H9 (cell line): ENCODE data around the gene IL1RL2. TPM values are rescaled to one million over a fixed set of nuclear protein-coding genes. Genes with fewer than 3 reads are reported as not detected.

Experiments
- DNase-seq: peaks from one replicate; pipeline ENCODE4 v3.0.0-alpha.2; 2017
- H2AFZ ChIP-seq: one replicate; pipeline ENCODE4 v1.6.1; 2013; ENCODE audit warnings: mild to moderate bottlenecking, low read length, control low read depth, moderate library complexity
- H2AK5ac ChIP-seq: 2 replicates; pipeline ENCODE4 v1.6.1; 2013; ENCODE audit warnings: low read length, control low read depth, mixed read lengths; ENCODE audit not compliant: insufficient read length
- H2BK120ac ChIP-seq: one replicate; pipeline ENCODE4 v1.6.1; 2013; ENCODE audit warnings: low read depth, mild to moderate bottlenecking, low read length, control low read depth, inconsistent platforms; ENCODE audit not compliant: poor library complexity, severe bottlenecking
- H2BK12ac ChIP-seq: 2 replicates; pipeline ENCODE4 v1.6.1; 2013; ENCODE audit warnings: low read length, control low read depth, mixed read lengths, low read depth; ENCODE audit not compliant: insufficient read length
- H2BK15ac ChIP-seq: 2 replicates; pipeline ENCODE4 v1.6.1; 2013; ENCODE audit warnings: low read depth, low read length, control low read depth
- H2BK20ac ChIP-seq: one replicate; pipeline ENCODE4 v1.6.1; 2013; ENCODE audit warnings: low read depth, mild to moderate bottlenecking, low read length, control low read depth, inconsistent platforms; ENCODE audit not compliant: poor library complexity, severe bottlenecking
- H2BK5ac ChIP-seq: 2 replicates; pipeline ENCODE4 v1.6.1; 2013; ENCODE audit warnings: low read length, control low read depth, mixed read lengths; ENCODE audit not compliant: insufficient read length
- H3K14ac ChIP-seq: 2 replicates; pipeline ENCODE4 v1.6.1; 2013; ENCODE audit warnings: low read length, control low read depth; ENCODE audit not compliant: insufficient read depth
- H3K18ac ChIP-seq: 2 replicates; pipeline ENCODE4 v1.6.1; 2013; ENCODE audit warnings: low read depth, mild to moderate bottlenecking, mixed read lengths, low read length, control low read depth; ENCODE audit not compliant: insufficient read length
- H3K23ac ChIP-seq: 2 replicates; pipeline ENCODE4 v1.6.1; 2013; ENCODE audit warnings: low read length, control low read depth, mixed read lengths, low read depth; ENCODE audit not compliant: insufficient read length
- H3K23me2 ChIP-seq: 2 replicates; pipeline ENCODE4 v1.6.1; 2013; ENCODE audit warnings: low read depth, mild to moderate bottlenecking, mixed read lengths, low read length, control low read depth; ENCODE audit not compliant: insufficient read length, poor library complexity, severe bottlenecking
- H3K27ac ChIP-seq: 2 replicates; pipeline ENCODE4 v1.5.1; 2013; ENCODE audit warnings: low read length, control low read depth, mixed read lengths, low read depth; ENCODE audit not compliant: insufficient read length
- H3K27me3 ChIP-seq: 2 replicates; pipeline ENCODE4 v1.6.1; 2013; ENCODE audit warnings: low read length, control low read depth, inconsistent platforms; ENCODE audit not compliant: insufficient read depth
- H3K4ac ChIP-seq: 2 replicates; pipeline ENCODE4 v1.6.1; 2013; ENCODE audit warnings: low read depth, mild to moderate bottlenecking, control low read depth, inconsistent platforms, low read length, moderate library complexity
- H3K4me1 ChIP-seq: 2 replicates; pipeline ENCODE4 v1.6.1; 2013; ENCODE audit warnings: low read length, control low read depth, inconsistent platforms; ENCODE audit not compliant: insufficient read depth
- H3K4me2 ChIP-seq: 2 replicates; pipeline ENCODE4 v1.6.1; 2013; ENCODE audit warnings: low read length, control low read depth, mixed read lengths; ENCODE audit not compliant: insufficient read length, insufficient read depth
- H3K56ac ChIP-seq: 2 replicates; pipeline ENCODE4 v1.6.1; 2013; ENCODE audit warnings: low read depth, mild to moderate bottlenecking, mixed read lengths, low read length, control low read depth; ENCODE audit not compliant: insufficient read length
- H3K79me1 ChIP-seq: 2 replicates; pipeline ENCODE4 v1.6.1; 2013; ENCODE audit warnings: low read depth, mild to moderate bottlenecking, moderate library complexity, low read length, control low read depth, inconsistent platforms; ENCODE audit not compliant: insufficient read depth, poor library complexity, severe bottlenecking
- H3K79me2 ChIP-seq: 2 replicates; pipeline ENCODE4 v1.6.1; 2013; ENCODE audit warnings: low read length, control low read depth, inconsistent platforms; ENCODE audit not compliant: insufficient read depth
- H3K9ac ChIP-seq: 2 replicates; pipeline ENCODE4 v1.6.1; 2013; ENCODE audit warnings: low read length, control low read depth, mixed read lengths; ENCODE audit not compliant: insufficient read length; ENCODE audit errors: extremely low read depth
- H3K9me3 ChIP-seq: one replicate; pipeline ENCODE4 v1.6.1; 2013; ENCODE audit warnings: low read depth, low read length, inconsistent platforms; ENCODE audit not compliant: control insufficient read depth
- H3T11ph ChIP-seq: one replicate; pipeline ENCODE4 v1.6.1; 2013; ENCODE audit warnings: mild to moderate bottlenecking, low read length, control low read depth, inconsistent platforms
- H4K20me1 ChIP-seq: one replicate; pipeline ENCODE4 v1.6.1; 2013; ENCODE audit not compliant: control insufficient read depth, insufficient read length, insufficient read depth
- H4K5ac ChIP-seq: 2 replicates; pipeline ENCODE4 v1.6.1; 2013; ENCODE audit warnings: low read depth, mild to moderate bottlenecking, mixed read lengths, low read length, control low read depth; ENCODE audit not compliant: insufficient read length
- H4K8ac ChIP-seq: replicated peaks from 2 replicates; pipeline ENCODE4 v1.6.1; 2013; ENCODE audit warnings: low read length, control low read depth, mixed read lengths, low read depth; ENCODE audit not compliant: insufficient read length
- H4K91ac ChIP-seq: 2 replicates; pipeline ENCODE4 v1.6.1; 2013; ENCODE audit warnings: low read depth, mild to moderate bottlenecking, moderate library complexity, mixed read lengths, low read length, control low read depth; ENCODE audit not compliant: insufficient read length
- H3K27ac Mint-ChIP-seq, 3 experiments: 2 replicates in 2 of 3; 3 replicates in 1 of 3; pipeline ENCODE4 v1.8.0; 2020 to 2021; ENCODE audit warnings: mixed read lengths in 3 of 3, mild to moderate bottlenecking in 1 of 3, moderate library complexity in 1 of 3
- H3K27me3 Mint-ChIP-seq: 2 replicates; pipeline ENCODE4 v1.8.0; 2021; ENCODE audit warnings: low read depth, mild to moderate bottlenecking, moderate library complexity, mixed read lengths
- H3K36me3 Mint-ChIP-seq, 3 experiments: 2 replicates in 2 of 3; 3 replicates in 1 of 3; pipeline ENCODE4 v1.8.0; 2020 to 2021; ENCODE audit warnings: low read depth in 3 of 3, mixed read lengths in 3 of 3; ENCODE audit not compliant: insufficient read depth in 1 of 3
- H3K4me1 Mint-ChIP-seq, 2 experiments: 2 replicates each; pipeline ENCODE4 v1.8.0; 2020; ENCODE audit warnings: mixed read lengths in 2 of 2
- H3K4me3 Mint-ChIP-seq, 2 experiments: 2 replicates in 1 of 2; 3 replicates in 1 of 2; pipeline ENCODE4 v1.8.0; 2020 to 2021; ENCODE audit warnings: mild to moderate bottlenecking in 2 of 2, mixed read lengths in 2 of 2, moderate library complexity in 1 of 2
- H3K9me3 Mint-ChIP-seq, 2 experiments: 2 replicates in 1 of 2; 3 replicates in 1 of 2; pipeline ENCODE4 v1.8.0; 2020; ENCODE audit warnings: mild to moderate bottlenecking in 2 of 2, mixed read lengths in 2 of 2, moderate library complexity in 1 of 2
- WGBS: extraction: QIAGEN DNeasy Blood & Tissue Kit; methylation state at CpG from one replicate; pipeline ENCODE4 v1.1.7; 2013; ENCODE audit warnings: missing lambda C conversion rate, low lambda C conversion rate, mixed read lengths; ENCODE audit not compliant: insufficient read length; ENCODE audit errors: extremely low coverage; 5-methylcytosine and 5-hydroxymethylcytosine counted together
- total RNA-seq: library from RNA; stranded (reverse); gene quantifications from 2 replicates; pipeline ENCODE4 v1.2.1, GENCODE V29; 2021
- TF ChIP-seq, protein P1 (sequence below): fragments of 200-600 bp; sonication (generic); conservative IDR thresholded peaks from 3 replicates; pipeline ENCODE4 v1.8.0; 2021; ENCODE audit warnings: antibody characterized with exemption, mild to moderate bottlenecking

The IL1RL2 gene
- total RNA-seq, 1 experiment from 2014 or later = not detected

DNA sequence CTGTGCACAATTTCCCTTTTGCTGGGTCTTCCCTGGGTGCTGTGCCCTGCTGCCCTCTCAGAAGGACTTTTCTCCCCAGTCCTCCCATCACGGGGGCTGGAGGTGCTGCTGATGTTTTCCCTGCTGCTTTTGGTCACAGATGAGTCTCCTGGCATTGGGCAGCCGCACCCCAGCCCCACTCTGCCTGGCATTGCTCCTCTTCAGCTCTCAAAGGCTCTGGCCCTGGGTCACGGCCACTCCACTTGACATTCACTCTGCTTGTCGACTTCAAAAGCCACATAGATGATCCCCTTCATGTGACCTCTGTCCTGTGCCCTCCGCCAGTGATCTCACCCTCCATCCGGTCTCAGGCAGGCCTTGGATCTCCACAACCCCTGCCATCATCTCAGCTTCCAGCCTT lies 81.0 kb downstream of the IL1RL2 start:
- H4K5ac ChIP-seq = no peak overlapping the region
- no peak overlapping the region for H2BK120ac ChIP-seq
- H3K27me3 ChIP-seq = no peaks in the 10 kb centered on the region
- H3K14ac ChIP-seq = no peak overlapping the region
- no peak overlapping the region for H3K27ac ChIP-seq
- no peak overlapping the region for H2AK5ac ChIP-seq
- H3K18ac ChIP-seq = no peak overlapping the region
- no peak overlapping the region for H2AFZ ChIP-seq
- H4K91ac ChIP-seq = no peak overlapping the region
- H2BK20ac ChIP-seq = no peak overlapping the region
- H3K4me1 Mint-ChIP-seq = peaks cover 2 to 6% of the 10 kb centered on the region in 2 experiments; a peak in 3 of 4 replicates
- TF ChIP-seq, protein P1, sequence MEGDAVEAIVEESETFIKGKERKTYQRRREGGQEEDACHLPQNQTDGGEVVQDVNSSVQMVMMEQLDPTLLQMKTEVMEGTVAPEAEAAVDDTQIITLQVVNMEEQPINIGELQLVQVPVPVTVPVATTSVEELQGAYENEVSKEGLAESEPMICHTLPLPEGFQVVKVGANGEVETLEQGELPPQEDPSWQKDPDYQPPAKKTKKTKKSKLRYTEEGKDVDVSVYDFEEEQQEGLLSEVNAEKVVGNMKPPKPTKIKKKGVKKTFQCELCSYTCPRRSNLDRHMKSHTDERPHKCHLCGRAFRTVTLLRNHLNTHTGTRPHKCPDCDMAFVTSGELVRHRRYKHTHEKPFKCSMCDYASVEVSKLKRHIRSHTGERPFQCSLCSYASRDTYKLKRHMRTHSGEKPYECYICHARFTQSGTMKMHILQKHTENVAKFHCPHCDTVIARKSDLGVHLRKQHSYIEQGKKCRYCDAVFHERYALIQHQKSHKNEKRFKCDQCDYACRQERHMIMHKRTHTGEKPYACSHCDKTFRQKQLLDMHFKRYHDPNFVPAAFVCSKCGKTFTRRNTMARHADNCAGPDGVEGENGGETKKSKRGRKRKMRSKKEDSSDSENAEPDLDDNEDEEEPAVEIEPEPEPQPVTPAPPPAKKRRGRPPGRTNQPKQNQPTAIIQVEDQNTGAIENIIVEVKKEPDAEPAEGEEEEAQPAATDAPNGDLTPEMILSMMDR = no peak
- no peak overlapping the region for H2BK12ac ChIP-seq
- H3K4ac ChIP-seq = no peak overlapping the region
- no peak overlapping the region for H3K56ac ChIP-seq
- H3K4me2 ChIP-seq = no peak overlapping the region
- no peak overlapping the region for H3T11ph ChIP-seq
- no peak overlapping the region for H3K27ac Mint-ChIP-seq
- no peak overlapping the region for H2BK15ac ChIP-seq
- H3K9me3 Mint-ChIP-seq = no peaks in the 10 kb centered on the region; a peak in 1 of 5 replicates
- no peak overlapping the region for H3K23ac ChIP-seq
- whole genome bisulfite sequencing = no CpG with 5 or more reads among the region's 6 CpGs
- H3K79me2 ChIP-seq = no peaks in the 10 kb centered on the region
- no peak for DNase-seq
- no peaks in the 10 kb centered on the region for H4K20me1 ChIP-seq
- no peaks in the 10 kb centered on the region for H3K79me1 ChIP-seq
- H3K4me1 ChIP-seq = no peaks in the 10 kb centered on the region; the same call in 1 of the 2 replicates
- H3K9ac ChIP-seq = no peak overlapping the region
- no peaks in the 10 kb centered on the region for H3K23me2 ChIP-seq
- no peak overlapping the region for H2BK5ac ChIP-seq
- H3K36me3 Mint-ChIP-seq = peaks cover 0 to 2% (median 0%) of the 10 kb centered on the region in 3 experiments; a peak in 1 of 7 replicates
- H3K27me3 Mint-ChIP-seq = peaks cover 7% of the 10 kb centered on the region
- H3K4me3 Mint-ChIP-seq = no peak overlapping the region
- H4K8ac ChIP-seq = no peak overlapping the region
- H3K9me3 ChIP-seq = no peaks in the 10 kb centered on the region
